SK-N-SH treated with all-trans-retinoic acid at 6 μM for 48 hours (cell line): ENCODE results near the gene KCNJ12.
"Not testable (repeated sequence)": the region's sequence is repeated elsewhere in the genome, so short reads cannot be mapped to it uniquely, and the experiment has no call there.

Source experiments
- CREB5 ChIP-seq: fragments of 250-450 bp; sonication (Bioruptor Pico); IDR thresholded peaks from 2 replicates; pipeline ENCODE4 v1.5.1; 2020; ENCODE audit warnings: low read depth, mild to moderate bottlenecking, moderate library complexity
- CSDC2 ChIP-seq: fragments of 250-450 bp; sonication (Bioruptor Pico); IDR thresholded peaks from 2 replicates; pipeline ENCODE4 v1.5.0; 2020; ENCODE audit warnings: mild to moderate bottlenecking, moderate library complexity
- CSRNP3 ChIP-seq: fragments of 250-450 bp; sonication (Bioruptor Pico); IDR thresholded peaks from 2 replicates; pipeline ENCODE4 v1.5.1; 2021; ENCODE audit warnings: mild to moderate bottlenecking, moderate library complexity
- ESRRG ChIP-seq: fragments of 250-450 bp; sonication (Bioruptor Pico); IDR thresholded peaks from 2 replicates; pipeline ENCODE4 v1.6.1; 2021; ENCODE audit warnings: mild to moderate bottlenecking
- PPARA ChIP-seq: fragments of 250-450 bp; sonication (Bioruptor Pico); IDR thresholded peaks from 2 replicates; pipeline ENCODE4 v1.5.0; 2020; ENCODE audit warnings: mild to moderate bottlenecking, borderline replicate concordance
- RARB ChIP-seq: fragments of 250-450 bp; sonication (Bioruptor Pico); IDR thresholded peaks from 2 replicates; pipeline ENCODE4 v1.8.0; 2021; ENCODE audit warnings: mild to moderate bottlenecking, moderate library complexity
- SNAI2 ChIP-seq: fragments of 250-450 bp; sonication (Bioruptor Pico); IDR thresholded peaks from 2 replicates; pipeline ENCODE4 v1.5.0; 2020; ENCODE audit warnings: mild to moderate bottlenecking, moderate library complexity
- ZC3H10 ChIP-seq: fragments of 250-450 bp; sonication (Bioruptor Pico); IDR thresholded peaks from 2 replicates; pipeline ENCODE4 v1.5.1; 2021; ENCODE audit warnings: mild to moderate bottlenecking, moderate library complexity
- ZFP30 ChIP-seq: fragments of 450-650 bp; formaldehyde crosslinking; IDR thresholded peaks from 2 replicates; pipeline ENCODE4 v1.5.0; 2022; ENCODE audit warnings: mild to moderate bottlenecking, moderate library complexity
- TF ChIP-seq, protein P1 (sequence below): fragments of 250-450 bp; sonication (Bioruptor Pico); IDR thresholded peaks from 2 replicates; pipeline ENCODE4 v1.5.0; 2020; ENCODE audit warnings: mild to moderate bottlenecking, moderate library complexity

- TF ChIP-seq, protein P1, sequence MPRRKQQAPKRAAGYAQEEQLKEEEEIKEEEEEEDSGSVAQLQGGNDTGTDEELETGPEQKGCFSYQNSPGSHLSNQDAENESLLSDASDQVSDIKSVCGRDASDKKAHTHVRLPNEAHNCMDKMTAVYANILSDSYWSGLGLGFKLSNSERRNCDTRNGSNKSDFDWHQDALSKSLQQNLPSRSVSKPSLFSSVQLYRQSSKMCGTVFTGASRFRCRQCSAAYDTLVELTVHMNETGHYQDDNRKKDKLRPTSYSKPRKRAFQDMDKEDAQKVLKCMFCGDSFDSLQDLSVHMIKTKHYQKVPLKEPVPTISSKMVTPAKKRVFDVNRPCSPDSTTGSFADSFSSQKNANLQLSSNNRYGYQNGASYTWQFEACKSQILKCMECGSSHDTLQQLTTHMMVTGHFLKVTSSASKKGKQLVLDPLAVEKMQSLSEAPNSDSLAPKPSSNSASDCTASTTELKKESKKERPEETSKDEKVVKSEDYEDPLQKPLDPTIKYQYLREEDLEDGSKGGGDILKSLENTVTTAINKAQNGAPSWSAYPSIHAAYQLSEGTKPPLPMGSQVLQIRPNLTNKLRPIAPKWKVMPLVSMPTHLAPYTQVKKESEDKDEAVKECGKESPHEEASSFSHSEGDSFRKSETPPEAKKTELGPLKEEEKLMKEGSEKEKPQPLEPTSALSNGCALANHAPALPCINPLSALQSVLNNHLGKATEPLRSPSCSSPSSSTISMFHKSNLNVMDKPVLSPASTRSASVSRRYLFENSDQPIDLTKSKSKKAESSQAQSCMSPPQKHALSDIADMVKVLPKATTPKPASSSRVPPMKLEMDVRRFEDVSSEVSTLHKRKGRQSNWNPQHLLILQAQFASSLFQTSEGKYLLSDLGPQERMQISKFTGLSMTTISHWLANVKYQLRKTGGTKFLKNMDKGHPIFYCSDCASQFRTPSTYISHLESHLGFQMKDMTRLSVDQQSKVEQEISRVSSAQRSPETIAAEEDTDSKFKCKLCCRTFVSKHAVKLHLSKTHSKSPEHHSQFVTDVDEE = not testable (repeated sequence)
- not testable (repeated sequence) for TF ChIP-seq RARB (CRISPR knock-in tag); SNAI2 (CRISPR knock-in tag); CSRNP3 (CRISPR knock-in tag); CREB5 (CRISPR knock-in tag); CSDC2 (CRISPR knock-in tag); ESRRG; PPARA (CRISPR knock-in tag); ZC3H10; ZFP30 (CRISPR knock-in tag)
Observed at GRCh38 chr17:21436883-21437836, 61.0 kb downstream of the KCNJ12 start.
